OCI-LY3 (cell line): ENCODE measurements around the gene TTC7B.

Experiments
- EZH2phosphoT487 ChIP-seq: fragments of 200-600 bp; shearing (Covaris generic); IDR thresholded peaks from 2 replicates; pipeline ENCODE4 v1.6.1; 2018; ENCODE audit warnings: antibody characterized with exemption, mixed run types, low read depth
- TF ChIP-seq, protein P1 (sequence below): fragments of 200-600, 300-600 bp; sonication (generic); IDR thresholded peaks from 2 replicates; pipeline ENCODE4 v1.5.1; 2014; ENCODE audit warnings: antibody characterized with exemption, low read length, low read depth

DNA sequence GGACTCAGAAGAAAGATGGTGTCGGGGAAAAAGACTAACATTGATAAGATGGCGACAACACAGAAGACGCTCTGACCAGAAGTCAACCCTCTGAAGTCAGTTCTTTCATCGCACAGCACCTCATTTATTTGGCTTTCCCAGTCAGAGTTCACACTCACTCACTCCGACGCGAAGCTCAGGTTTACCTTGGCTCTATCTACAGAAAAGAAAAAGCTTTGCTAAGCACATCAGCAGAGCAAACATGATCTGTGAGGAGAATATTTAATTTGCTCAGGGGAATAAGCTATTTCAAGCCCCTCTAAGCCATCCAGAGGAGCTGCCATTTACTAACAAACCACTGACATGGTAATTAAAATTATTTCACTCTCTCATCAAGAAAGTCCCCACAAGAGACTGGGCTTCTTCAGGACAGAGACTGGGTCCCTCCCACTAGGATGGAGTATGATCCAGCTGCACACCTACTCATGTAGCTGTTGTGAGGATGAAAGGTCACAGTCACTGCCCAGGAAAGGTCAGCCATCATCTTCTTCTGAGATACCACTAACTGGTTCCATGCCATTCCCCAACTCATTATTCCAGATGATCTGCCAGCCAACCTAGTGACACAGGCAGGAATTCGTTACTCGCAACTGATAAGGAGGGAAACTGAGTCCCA, 111.4 kb downstream of the TTC7B start:
- TF ChIP-seq, protein P1, sequence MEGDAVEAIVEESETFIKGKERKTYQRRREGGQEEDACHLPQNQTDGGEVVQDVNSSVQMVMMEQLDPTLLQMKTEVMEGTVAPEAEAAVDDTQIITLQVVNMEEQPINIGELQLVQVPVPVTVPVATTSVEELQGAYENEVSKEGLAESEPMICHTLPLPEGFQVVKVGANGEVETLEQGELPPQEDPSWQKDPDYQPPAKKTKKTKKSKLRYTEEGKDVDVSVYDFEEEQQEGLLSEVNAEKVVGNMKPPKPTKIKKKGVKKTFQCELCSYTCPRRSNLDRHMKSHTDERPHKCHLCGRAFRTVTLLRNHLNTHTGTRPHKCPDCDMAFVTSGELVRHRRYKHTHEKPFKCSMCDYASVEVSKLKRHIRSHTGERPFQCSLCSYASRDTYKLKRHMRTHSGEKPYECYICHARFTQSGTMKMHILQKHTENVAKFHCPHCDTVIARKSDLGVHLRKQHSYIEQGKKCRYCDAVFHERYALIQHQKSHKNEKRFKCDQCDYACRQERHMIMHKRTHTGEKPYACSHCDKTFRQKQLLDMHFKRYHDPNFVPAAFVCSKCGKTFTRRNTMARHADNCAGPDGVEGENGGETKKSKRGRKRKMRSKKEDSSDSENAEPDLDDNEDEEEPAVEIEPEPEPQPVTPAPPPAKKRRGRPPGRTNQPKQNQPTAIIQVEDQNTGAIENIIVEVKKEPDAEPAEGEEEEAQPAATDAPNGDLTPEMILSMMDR, result no peak
- no peak for TF ChIP-seq EZH2phosphoT487
